Activated CD8-positive, alpha-beta memory T cell treated with anti-CD3 and anti-CD28 coated beads, Interleukin-2, amount 50 U/mL, for 1 hour (primary cell): ENCODE data around the gene ABHD10.

ENCODE experiments used
- DNase-seq: peaks from one replicate; pipeline ENCODE4 v3.0.0-alpha.2; 2020; ENCODE audit errors: extremely low read depth

The ABHD10 gene

DNA sequence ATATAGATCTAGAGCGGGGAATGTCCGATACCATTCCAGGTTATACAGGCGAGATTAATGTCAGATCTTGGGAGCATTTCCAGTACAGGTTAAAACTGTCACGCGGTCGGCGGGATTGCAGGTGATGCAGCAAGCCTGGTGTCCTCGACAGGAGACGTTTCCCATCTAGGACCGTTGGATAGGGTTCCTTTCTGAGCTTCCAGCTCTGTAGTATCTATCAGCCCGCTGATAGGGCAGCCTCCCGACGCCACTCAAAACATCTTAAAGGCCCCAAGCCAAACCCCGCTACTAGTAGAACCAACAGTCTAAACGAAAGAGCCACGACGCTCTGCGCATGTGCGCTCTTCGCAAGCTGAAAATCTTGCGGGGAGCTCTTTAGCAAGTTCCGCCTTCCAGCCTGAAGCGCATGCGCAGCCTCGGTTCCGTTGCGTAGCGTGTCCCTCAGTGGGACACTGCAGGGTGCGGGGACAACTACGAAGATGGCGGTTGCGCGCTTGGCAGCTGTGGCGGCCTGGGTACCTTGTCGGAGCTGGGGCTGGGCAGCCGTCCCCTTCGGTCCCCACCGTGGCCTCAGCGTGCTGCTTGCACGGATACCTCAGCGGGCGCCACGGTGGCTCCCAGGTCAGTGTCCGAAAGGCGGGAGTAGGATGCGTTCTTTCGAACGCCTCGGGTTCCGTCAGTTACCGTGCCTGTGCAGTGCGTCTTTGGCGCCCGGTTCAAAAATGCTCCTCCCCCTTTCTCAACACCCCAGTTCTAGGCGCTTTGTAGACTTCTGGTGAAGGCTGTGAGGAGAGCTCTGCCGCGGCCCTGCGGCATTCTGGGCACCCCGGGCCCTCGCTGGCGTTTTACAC lies at the start of gene ABHD10:
TSS of gene ABHD10 (plus strand) at position 444 of the 851 bp plus-strand sequence. CDS start at position 480, 36 bp downstream.
- peak; percentile 93 for DNase-seq

DNA sequence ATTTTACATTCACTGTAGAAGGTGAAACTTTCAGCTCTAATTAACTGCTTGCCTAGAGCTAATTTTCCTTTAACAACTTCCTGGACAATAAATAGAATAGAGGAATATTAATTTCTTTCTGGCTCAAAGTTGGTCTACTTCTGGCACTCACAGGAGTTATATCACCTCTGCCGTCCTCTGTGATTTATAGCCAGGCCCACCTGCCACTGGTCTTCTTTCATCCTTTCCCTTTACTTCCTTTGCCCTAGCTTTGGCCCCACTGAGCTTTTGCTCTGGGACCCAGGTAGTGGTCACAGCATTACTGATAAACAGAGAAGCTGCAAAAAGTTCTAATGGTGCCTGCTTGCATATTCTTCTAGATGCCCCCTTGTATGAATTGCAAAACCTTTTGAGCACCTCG lies 49.3 kb upstream of the ABHD10 start:
- no peak for DNase-seq

DNA sequence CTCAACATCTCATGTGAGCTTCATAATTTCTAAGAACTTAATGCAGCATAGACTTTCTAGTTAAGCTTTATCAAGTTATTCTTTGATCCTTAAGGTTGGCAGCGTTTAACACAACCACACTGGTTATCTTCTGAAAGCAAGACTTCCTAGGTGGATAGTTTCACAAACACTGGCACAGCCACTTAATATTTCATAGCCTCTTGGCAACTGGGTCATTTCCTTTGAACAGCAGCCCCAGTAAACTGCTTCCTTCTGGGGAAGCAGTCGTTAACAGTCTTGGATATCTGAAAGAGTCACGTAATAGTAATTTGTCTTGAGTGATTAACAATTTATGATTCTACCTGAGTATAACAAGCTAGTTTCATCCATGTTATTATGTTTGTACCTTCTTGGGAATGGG lies 45.9 kb upstream of the ABHD10 start:
- DNase-seq: no peak

GRCh38 chr3:111936191-111936841 lies 42.5 kb upstream of the ABHD10 start:
- no peak for DNase-seq

DNA sequence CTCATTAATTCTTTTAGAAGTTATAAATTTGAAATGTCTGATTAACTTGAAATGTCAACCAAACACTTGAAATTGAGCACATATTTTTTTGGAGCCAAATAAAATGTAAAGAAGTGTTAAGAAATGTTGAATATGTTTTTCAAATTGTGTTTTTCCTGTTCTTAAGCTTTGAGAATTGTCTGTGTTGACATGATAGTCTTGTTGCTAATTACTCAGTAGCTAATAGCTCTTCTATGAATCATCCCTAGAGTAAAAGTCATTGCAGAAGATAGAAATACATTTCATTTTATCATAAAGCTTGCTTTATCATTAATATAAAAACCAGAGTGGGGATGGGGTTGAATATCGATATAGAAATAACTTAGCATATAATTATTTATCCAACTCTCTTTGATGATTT lies 41.9 kb upstream of the ABHD10 start:
- no peak for DNase-seq

GRCh38 chr3:111937871-111938270 lies 41.0 kb upstream of the ABHD10 start:
- DNase-seq: no peak

- no peak for DNase-seq
These were observed 39.0 kb upstream of the ABHD10 start for GRCh38 chr3:111939873-111940272.

- DNase-seq: no peak
These were observed 35.3 kb upstream of the ABHD10 start for GRCh38 chr3:111943533-111943932.

DNA sequence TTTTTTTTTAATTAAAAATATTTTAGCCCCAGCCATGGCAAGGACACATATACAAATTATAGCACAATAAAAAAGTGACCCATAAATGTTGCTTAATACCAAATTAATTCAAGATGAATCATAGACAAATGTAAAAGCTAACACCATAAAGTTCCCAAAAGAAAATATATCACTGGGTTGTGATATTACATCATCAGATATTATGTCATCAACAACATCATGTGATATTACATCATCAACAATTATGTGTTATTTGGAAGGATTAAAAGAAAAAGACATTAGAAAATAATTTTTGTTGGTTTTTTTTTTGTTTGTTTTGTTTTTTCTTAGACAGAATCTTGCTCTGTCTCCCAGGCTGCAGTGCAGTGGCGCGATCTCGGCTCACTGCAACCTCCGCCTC lies 34.5 kb upstream of the ABHD10 start:
- no peak for DNase-seq

GRCh38 chr3:111947231-111947630 lies 31.6 kb upstream of the ABHD10 start:
- DNase-seq: no peak

GRCh38 chr3:111948786-111949185 lies 30.0 kb upstream of the ABHD10 start:
- DNase-seq: no peak

GRCh38 chr3:111949712-111950111 lies 29.1 kb upstream of the ABHD10 start:
- DNase-seq: no peak

- DNase-seq: no peak
These were observed 27.8 kb upstream of the ABHD10 start for GRCh38 chr3:111951032-111951431.

GRCh38 chr3:111952086-111952485 lies 26.7 kb upstream of the ABHD10 start:
- no peak for DNase-seq

DNA sequence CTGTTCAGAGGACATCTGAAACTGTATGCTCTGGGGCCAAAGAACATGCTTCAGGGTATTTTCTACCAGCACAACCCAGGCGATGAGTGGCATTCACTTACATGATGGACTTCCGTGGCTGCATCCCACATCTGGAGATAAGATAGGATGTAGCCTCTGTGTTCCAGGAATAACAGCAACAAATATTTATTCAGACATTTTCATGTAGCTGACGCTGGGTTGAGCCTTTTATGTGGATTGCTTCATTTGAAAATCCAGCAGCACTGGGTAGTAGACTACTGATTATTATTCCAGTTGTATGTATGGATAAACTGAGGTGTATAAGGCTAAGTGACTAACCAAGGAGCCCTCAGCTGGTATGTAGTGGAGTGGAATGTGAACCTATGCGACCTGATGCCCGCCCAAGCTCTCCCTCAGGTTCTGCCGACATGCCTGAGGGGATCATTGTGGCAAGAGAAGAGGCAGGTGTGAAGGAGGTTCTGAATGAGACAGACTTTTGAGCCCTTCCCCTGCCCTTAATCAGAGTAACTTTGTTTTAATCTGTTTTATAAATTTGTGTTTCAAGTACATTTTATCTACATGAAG lies 25.9 kb upstream of the ABHD10 start:
- DNase-seq: no peak

DNA sequence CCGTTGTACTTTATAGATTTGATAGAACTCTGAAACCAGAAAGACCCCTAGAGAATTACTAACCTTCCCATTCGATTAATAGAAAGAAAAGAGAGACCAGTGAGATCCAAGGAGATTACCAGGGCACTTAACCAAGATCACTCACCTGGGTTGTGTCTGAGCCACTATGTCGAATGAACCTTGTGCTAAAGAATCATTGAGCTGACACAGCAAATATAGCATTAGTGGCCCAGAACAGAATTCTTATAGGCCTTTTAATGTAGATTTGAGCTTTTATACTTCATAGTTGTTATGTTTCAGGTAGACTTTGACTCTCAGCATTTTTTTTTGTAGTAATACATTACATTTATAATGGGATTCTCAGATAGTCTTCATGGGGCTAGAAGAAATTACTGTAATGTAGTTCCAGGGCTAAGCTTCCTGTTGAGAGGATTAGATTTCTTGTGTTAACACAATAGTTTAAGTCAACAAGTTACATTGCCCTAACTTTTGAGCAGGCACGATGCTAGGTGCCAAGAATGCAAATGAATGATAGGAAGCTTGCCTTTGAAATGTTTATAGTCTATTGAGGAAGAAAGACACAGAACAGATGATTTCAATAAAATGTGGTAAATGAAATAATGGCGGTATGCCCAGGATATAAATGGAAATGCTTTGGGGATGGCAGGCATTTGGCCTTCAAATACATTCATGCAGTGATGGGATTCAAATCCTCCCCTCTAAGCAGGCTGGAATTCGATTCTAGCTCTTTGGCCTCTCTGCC lies 24.4 kb upstream of the ABHD10 start:
- no peak for DNase-seq

DNA sequence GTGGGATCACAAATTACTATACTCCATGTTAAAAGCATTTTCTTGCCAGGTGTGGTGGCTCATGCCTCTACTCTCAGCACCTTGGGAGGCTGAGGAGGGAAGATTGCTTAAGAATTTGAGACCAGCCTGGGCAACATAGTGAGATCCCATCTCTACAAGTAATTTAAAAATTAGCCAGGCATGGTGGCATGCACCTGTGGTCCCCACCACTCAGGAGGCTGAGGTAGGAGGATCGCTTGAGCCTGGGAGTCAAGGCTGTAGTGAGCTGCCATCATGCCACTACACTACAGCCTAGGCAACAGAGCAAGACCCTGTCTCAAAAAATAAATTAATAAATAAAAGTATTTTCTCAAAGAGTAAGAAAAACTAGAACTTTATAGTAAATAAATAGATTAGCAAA lies 22.9 kb upstream of the ABHD10 start:
- DNase-seq: no peak

DNA sequence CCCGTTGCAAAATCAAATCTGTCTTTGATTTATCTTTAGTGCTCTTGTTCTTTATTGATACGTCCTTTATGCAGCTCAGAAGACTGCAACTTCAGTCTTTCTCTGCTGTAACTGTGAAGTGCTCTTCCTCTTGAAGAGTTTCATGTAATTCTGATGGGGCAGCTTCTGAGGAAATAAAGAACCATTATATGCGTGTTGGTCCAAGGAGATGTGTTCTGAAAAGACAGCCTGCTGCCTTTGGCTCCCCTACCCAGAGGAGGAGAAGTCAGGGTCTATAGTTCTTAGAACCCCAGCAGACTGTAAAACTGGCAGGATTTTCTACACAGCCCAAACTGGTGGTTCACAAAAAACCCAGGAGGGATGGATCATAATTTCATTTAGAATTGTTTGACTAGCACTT lies 22.4 kb upstream of the ABHD10 start:
- DNase-seq: no peak

- DNase-seq: no peak
These were observed 21.7 kb upstream of the ABHD10 start for GRCh38 chr3:111956995-111957734.

- DNase-seq: no peak
These were observed 17.2 kb upstream of the ABHD10 start for GRCh38 chr3:111961461-111962164.

DNA sequence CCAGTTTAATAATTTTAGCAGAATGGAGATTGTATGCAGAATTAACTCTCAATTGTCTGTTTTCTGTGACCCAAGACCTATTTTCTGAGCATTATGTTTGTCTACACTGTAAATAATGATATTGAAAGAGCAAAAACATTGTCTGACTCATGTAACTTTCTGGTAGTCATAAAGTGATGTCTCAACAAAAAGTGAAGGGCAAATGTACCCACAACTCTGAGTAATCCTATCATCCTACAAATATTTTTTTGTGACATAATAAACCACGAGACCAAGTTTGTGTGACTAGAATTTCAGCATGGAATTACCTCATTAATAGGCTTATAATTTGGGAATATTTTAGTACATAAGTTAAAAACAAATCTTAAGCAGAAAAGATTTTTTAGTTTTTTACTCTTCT lies 15.4 kb upstream of the ABHD10 start:
- DNase-seq: no peak
